Ishikawa (cell line): Measurements from ENCODE around the gene DHRS7B.

Experiments used
- CEBPB ChIP-seq: IDR thresholded peaks from 2 replicates; pipeline ENCODE4 v1.6.1; 2012
- CREB1 ChIP-seq: IDR thresholded peaks from 2 replicates; pipeline ENCODE4 v1.6.1; 2012; ENCODE audit warnings: low read depth
- EGR1 ChIP-seq: IDR thresholded peaks from 2 replicates; pipeline ENCODE4 v1.6.1; 2012
- EP300 ChIP-seq: IDR thresholded peaks from 2 replicates; pipeline ENCODE4 v1.6.1; 2012; ENCODE audit warnings: borderline replicate concordance
- FOXM1 ChIP-seq: IDR thresholded peaks from 2 replicates; pipeline ENCODE4 v1.6.1; 2012; ENCODE audit warnings: low read depth, borderline replicate concordance
- NFIC ChIP-seq: IDR thresholded peaks from 2 replicates; pipeline ENCODE4 v1.6.1; 2012
- RAD21 ChIP-seq: IDR thresholded peaks from 2 replicates; pipeline ENCODE4 v1.6.1; 2012; ENCODE audit warnings: low read depth
- TAF1 ChIP-seq: IDR thresholded peaks from 2 replicates; pipeline ENCODE4 v1.6.1; 2012; ENCODE audit warnings: low read depth, mild to moderate bottlenecking
- TCF12 ChIP-seq: IDR thresholded peaks from 2 replicates; pipeline ENCODE4 v1.6.1; 2012; ENCODE audit warnings: low read depth
- TEAD4 ChIP-seq: IDR thresholded peaks from 2 replicates; pipeline ENCODE4 v1.6.1; 2012
- YY1 ChIP-seq: IDR thresholded peaks from 2 replicates; pipeline ENCODE4 v1.6.1; 2012; ENCODE audit warnings: low read depth
- ZBTB7A ChIP-seq: IDR thresholded peaks from 2 replicates; pipeline ENCODE4 v1.6.1; 2012; ENCODE audit warnings: low read depth
- TF ChIP-seq, protein P1 (sequence below): IDR thresholded peaks from 2 replicates; pipeline ENCODE4 v1.6.1; 2012; ENCODE audit warnings: low read depth, mild to moderate bottlenecking
- TF ChIP-seq, protein P2 (sequence below): IDR thresholded peaks from 2 replicates; pipeline ENCODE4 v1.6.1; 2012
- TF ChIP-seq, protein P3 (sequence below): IDR thresholded peaks from 2 replicates; pipeline ENCODE4 v1.6.1; 2012

DHRS7B gene

DNA sequence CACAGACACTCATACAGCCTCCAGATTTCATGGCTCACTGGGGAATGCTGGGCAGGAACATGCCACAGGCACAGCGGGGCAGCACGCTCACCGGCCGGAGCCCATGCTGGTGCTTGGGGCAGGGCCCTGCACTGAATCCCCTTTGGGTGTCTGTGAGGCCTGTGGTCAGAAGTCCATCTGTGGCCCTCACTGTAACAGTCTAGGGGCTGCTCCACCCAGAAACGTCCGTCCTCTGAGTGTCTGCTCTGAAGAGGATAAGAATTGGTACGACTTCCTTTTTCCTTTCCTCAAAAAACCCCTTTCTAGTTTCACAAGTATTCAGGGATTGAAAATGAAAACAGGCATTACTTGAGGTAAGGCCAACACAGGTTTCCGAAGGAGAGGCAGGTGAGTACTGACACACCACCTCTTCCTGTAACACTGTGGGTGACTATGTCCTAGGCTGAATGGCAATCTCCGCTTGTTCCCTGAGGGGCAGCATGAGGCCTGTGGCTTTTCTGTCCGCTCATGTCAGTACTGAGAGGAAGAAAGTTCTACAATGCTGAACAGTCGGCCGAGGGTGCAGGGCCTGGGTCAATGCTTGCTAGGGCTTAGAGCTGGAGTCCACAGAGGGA is 44.7 kb downstream of the DHRS7B start:
- TF ChIP-seq RAD21: no peak
- TF ChIP-seq, protein P1, sequence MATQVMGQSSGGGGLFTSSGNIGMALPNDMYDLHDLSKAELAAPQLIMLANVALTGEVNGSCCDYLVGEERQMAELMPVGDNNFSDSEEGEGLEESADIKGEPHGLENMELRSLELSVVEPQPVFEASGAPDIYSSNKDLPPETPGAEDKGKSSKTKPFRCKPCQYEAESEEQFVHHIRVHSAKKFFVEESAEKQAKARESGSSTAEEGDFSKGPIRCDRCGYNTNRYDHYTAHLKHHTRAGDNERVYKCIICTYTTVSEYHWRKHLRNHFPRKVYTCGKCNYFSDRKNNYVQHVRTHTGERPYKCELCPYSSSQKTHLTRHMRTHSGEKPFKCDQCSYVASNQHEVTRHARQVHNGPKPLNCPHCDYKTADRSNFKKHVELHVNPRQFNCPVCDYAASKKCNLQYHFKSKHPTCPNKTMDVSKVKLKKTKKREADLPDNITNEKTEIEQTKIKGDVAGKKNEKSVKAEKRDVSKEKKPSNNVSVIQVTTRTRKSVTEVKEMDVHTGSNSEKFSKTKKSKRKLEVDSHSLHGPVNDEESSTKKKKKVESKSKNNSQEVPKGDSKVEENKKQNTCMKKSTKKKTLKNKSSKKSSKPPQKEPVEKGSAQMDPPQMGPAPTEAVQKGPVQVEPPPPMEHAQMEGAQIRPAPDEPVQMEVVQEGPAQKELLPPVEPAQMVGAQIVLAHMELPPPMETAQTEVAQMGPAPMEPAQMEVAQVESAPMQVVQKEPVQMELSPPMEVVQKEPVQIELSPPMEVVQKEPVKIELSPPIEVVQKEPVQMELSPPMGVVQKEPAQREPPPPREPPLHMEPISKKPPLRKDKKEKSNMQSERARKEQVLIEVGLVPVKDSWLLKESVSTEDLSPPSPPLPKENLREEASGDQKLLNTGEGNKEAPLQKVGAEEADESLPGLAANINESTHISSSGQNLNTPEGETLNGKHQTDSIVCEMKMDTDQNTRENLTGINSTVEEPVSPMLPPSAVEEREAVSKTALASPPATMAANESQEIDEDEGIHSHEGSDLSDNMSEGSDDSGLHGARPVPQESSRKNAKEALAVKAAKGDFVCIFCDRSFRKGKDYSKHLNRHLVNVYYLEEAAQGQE: no peak
- no peak for TF ChIP-seq TAF1
- TF ChIP-seq ZBTB7A: no peak
- no peak for TF ChIP-seq EP300

GRCh38 chr17:21171970-21172510 is 45.3 kb downstream of the DHRS7B start:
- TF ChIP-seq TCF12 (no peak), NFIC (no peak), RAD21 (no peak), EGR1 (no peak), TAF1 (no peak), CEBPB (no peak), YY1 (no peak), CREB1 (no peak), TEAD4 (no peak), EP300 (no peak), ZBTB7A (no peak), FOXM1 (no peak)
- TF ChIP-seq, protein P2, sequence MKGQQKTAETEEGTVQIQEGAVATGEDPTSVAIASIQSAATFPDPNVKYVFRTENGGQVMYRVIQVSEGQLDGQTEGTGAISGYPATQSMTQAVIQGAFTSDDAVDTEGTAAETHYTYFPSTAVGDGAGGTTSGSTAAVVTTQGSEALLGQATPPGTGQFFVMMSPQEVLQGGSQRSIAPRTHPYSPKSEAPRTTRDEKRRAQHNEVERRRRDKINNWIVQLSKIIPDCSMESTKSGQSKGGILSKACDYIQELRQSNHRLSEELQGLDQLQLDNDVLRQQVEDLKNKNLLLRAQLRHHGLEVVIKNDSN: no peak
- TF ChIP-seq, protein P3, sequence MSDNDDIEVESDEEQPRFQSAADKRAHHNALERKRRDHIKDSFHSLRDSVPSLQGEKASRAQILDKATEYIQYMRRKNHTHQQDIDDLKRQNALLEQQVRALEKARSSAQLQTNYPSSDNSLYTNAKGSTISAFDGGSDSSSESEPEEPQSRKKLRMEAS: no peak
- TF ChIP-seq, protein P1: no peak

GRCh38 chr17:21172846-21173245 is 46.1 kb downstream of the DHRS7B start:
- TF ChIP-seq, protein P3: no peak
- TF ChIP-seq NFIC (no peak), CEBPB (no peak), RAD21 (no peak), FOXM1 (no peak), TEAD4 (no peak), TAF1 (no peak), CREB1 (no peak), EGR1 (no peak), TCF12 (no peak), YY1 (no peak), ZBTB7A (no peak), EP300 (no peak)
- TF ChIP-seq, protein P2: no peak
- TF ChIP-seq, protein P1: no peak

- TF ChIP-seq, protein P2: no peak
Observed at GRCh38 chr17:21173543-21173942, 46.8 kb downstream of the DHRS7B start.
